ENCODE results near the gene PLLP.

The PLLP gene

GRCh38 chr16:57264381-57264780 lies 20.1 kb downstream of the PLLP start:
- no peak overlapping the region for H3K9ac ChIP-seq
- H3K4me2 ChIP-seq (ENCODE audit: low read length), result no peak overlapping the region
- H3K4me3 ChIP-seq (ENCODE audit: low read depth, low read length), result no peak overlapping the region
- TF ChIP-seq CTCF (IDR thresholded peaks at IDR 0.05), result no peak
- H3K27me3 ChIP-seq (ENCODE audit: control insufficient read depth, insufficient read depth, low read length), result no peaks in the 10 kb centered on the region
- peaks cover 22% of the 10 kb centered on the region for H3K4me1 ChIP-seq
- H2AFZ ChIP-seq, result no peak overlapping the region
- no peaks in the 10 kb centered on the region for H3K79me2 ChIP-seq
- H3K27ac ChIP-seq, result no peak overlapping the region
- H3K36me3 ChIP-seq (ENCODE audit: control insufficient read depth, insufficient read depth, low read length), result no peaks in the 10 kb centered on the region
- no peaks in the 10 kb centered on the region for H3K9me3 ChIP-seq (ENCODE audit: control insufficient read depth, low read length)

- H2AFZ ChIP-seq, result no peak overlapping the region
- no peak overlapping the region for H3K4me2 ChIP-seq (ENCODE audit: low read length)
- H3K36me3 ChIP-seq (ENCODE audit: control insufficient read depth, insufficient read depth, low read length), result no peaks in the 10 kb centered on the region
- H3K9me3 ChIP-seq (ENCODE audit: control insufficient read depth, low read length), result no peaks in the 10 kb centered on the region
- TF ChIP-seq CTCF (IDR thresholded peaks at IDR 0.05), result no peak
- no peaks in the 10 kb centered on the region for H3K79me2 ChIP-seq
- H3K9ac ChIP-seq, result no peak overlapping the region
- no peak overlapping the region for H3K27ac ChIP-seq
- H3K27me3 ChIP-seq (ENCODE audit: control insufficient read depth, insufficient read depth, low read length), result no peaks in the 10 kb centered on the region
- H3K4me1 ChIP-seq, result peaks cover 20% of the 10 kb centered on the region
- H3K4me3 ChIP-seq (ENCODE audit: low read depth, low read length), result no peak overlapping the region
Observed at GRCh38 chr16:57263541-57264351, 20.7 kb downstream of the PLLP start.

- no peak overlapping the region for H3K4me3 ChIP-seq (ENCODE audit: low read depth, low read length)
- no peak overlapping the region for H2AFZ ChIP-seq
- H3K79me2 ChIP-seq, result no peaks in the 10 kb centered on the region
- TF ChIP-seq CTCF (IDR thresholded peaks at IDR 0.05), result no peak
- no peak overlapping the region for H3K9ac ChIP-seq
- peaks cover 17% of the 10 kb centered on the region for H3K4me1 ChIP-seq
- no peak overlapping the region for H3K4me2 ChIP-seq (ENCODE audit: low read length)
- H3K27me3 ChIP-seq (ENCODE audit: control insufficient read depth, insufficient read depth, low read length), result no peaks in the 10 kb centered on the region
- H3K36me3 ChIP-seq (ENCODE audit: control insufficient read depth, insufficient read depth, low read length), result no peaks in the 10 kb centered on the region
- no peaks in the 10 kb centered on the region for H3K9me3 ChIP-seq (ENCODE audit: control insufficient read depth, low read length)
- no peak overlapping the region for H3K27ac ChIP-seq
Observed at GRCh38 chr16:57262841-57263540, 21.5 kb downstream of the PLLP start.

- Histone ChIP-seq H2AFZ (no peak overlapping the region), H3K4me1 (peaks cover 14% of the 10 kb centered on the region), H3K4me3 (ENCODE audit: low read depth, low read length) (no peak overlapping the region), H3K9me3 (ENCODE audit: control insufficient read depth, low read length) (no peaks in the 10 kb centered on the region), H3K27me3 (ENCODE audit: control insufficient read depth, insufficient read depth, low read length) (no peaks in the 10 kb centered on the region), H3K79me2 (no peaks in the 10 kb centered on the region), H3K9ac (no peak overlapping the region), H3K36me3 (ENCODE audit: control insufficient read depth, insufficient read depth, low read length) (no peaks in the 10 kb centered on the region), H3K4me2 (ENCODE audit: low read length) (no peak overlapping the region), H3K27ac (no peak overlapping the region)
- TF ChIP-seq CTCF (IDR thresholded peaks at IDR 0.05), result no peak
Observed at GRCh38 chr16:57261806-57262205, 22.7 kb downstream of the PLLP start.
